Common myeloid progenitor, CD34-positive (primary cell): ENCODE data around the gene RHOB.
A peak's percentile ranks its signal among the peaks of the same experiment; 100 is the strongest.
"Not testable (repeated sequence)": the region's sequence is repeated elsewhere in the genome, so short reads cannot be mapped to it uniquely, and the experiment has no call there.

Experiments used
- CTCF ChIA-PET: fragments of 350-600 bp; sonication (Branson Sonifier 250); formaldehyde crosslinking; loops from one replicate; lab custom pipeline; 2021; ENCODE audit warnings: antibody characterized with exemption; lab: Charles Lee
- POLR2A ChIA-PET: fragments of 350-600 bp; sonication (Branson Sonifier 250); formaldehyde crosslinking; loops from one replicate; lab custom pipeline; 2021; ENCODE audit warnings: antibody characterized with exemption; lab: Charles Lee
- DNase-seq, 3 donors: peaks; one replicate each; pipeline versions ENCODE4 v3.0.0 to v3.0.0-alpha.2; 2013
- H3K27ac ChIP-seq, 2 experiments: 1 replicate in 1 of 2; 2 replicates in 1 of 2; pipeline ENCODE4 v1.7.0; 2013; ENCODE audit warnings: inconsistent platforms in 2 of 2, low read length in 2 of 2, mild to moderate bottlenecking in 2 of 2, low read depth in 1 of 2, moderate library complexity in 1 of 2; ENCODE audit not compliant: severe bottlenecking in 2 of 2, insufficient read depth in 1 of 2, poor library complexity in 1 of 2
- H3K27me3 ChIP-seq, 5 experiments: replicated peaks in 2 of 5; 1 replicate in 3 of 5; 2 replicates in 2 of 5; pipeline versions ENCODE4 v1.6.1 to v1.7.0; 2013; ENCODE audit warnings: low read length in 4 of 5, mild to moderate bottlenecking in 2 of 5, moderate library complexity in 2 of 5, inconsistent platforms in 1 of 5; ENCODE audit not compliant: insufficient read depth in 5 of 5, control insufficient read depth in 4 of 5
- H3K36me3 ChIP-seq, 4 experiments: 1 replicate in 2 of 4; 2 replicates in 2 of 4; pipeline versions ENCODE4 v1.6.1 to v1.7.0; 2013; ENCODE audit warnings: low read length in 3 of 4, control low read depth in 1 of 4, mild to moderate bottlenecking in 1 of 4; ENCODE audit not compliant: control insufficient read depth in 4 of 4, insufficient read depth in 4 of 4
- H3K4me1 ChIP-seq, 4 experiments: 1 replicate in 3 of 4; 2 replicates in 1 of 4; pipeline versions ENCODE4 v1.6.1 to v1.7.1; 2013; ENCODE audit warnings: low read length in 3 of 4, mild to moderate bottlenecking in 3 of 4, control low read depth in 1 of 4, inconsistent platforms in 1 of 4, moderate library complexity in 1 of 4; ENCODE audit not compliant: control insufficient read depth in 4 of 4, insufficient read depth in 4 of 4; ENCODE audit errors: control extremely low read depth in 1 of 4
- H3K4me3 ChIP-seq, 7 experiments: 1 replicate in 4 of 7; 2 replicates in 3 of 7; pipeline versions ENCODE4 v1.5.1 to v1.7.0; 2013; ENCODE audit warnings: mild to moderate bottlenecking in 7 of 7, low read length in 6 of 7, moderate library complexity in 6 of 7, inconsistent platforms in 2 of 7, low read depth in 2 of 7, control low read depth in 1 of 7; ENCODE audit not compliant: insufficient read depth in 4 of 7, control insufficient read depth in 1 of 7; ENCODE audit errors: extremely low read depth in 1 of 7
- H3K9me3 ChIP-seq, 5 experiments: 1 replicate in 4 of 5; 2 replicates in 1 of 5; pipeline versions ENCODE4 v1.6.1 to v1.7.1; 2013; ENCODE audit warnings: low read length in 4 of 5, mild to moderate bottlenecking in 2 of 5, inconsistent platforms in 1 of 5, low read depth in 1 of 5, moderate library complexity in 1 of 5; ENCODE audit not compliant: control insufficient read depth in 4 of 5, insufficient read depth in 2 of 5; ENCODE audit errors: control extremely low read depth in 1 of 5
- WGBS: methylation state at CpG from one replicate; pipeline ENCODE4 v1.1.5; 2013; ENCODE audit not compliant: insufficient coverage; 5-methylcytosine and 5-hydroxymethylcytosine counted together

Gene RHOB

DNA sequence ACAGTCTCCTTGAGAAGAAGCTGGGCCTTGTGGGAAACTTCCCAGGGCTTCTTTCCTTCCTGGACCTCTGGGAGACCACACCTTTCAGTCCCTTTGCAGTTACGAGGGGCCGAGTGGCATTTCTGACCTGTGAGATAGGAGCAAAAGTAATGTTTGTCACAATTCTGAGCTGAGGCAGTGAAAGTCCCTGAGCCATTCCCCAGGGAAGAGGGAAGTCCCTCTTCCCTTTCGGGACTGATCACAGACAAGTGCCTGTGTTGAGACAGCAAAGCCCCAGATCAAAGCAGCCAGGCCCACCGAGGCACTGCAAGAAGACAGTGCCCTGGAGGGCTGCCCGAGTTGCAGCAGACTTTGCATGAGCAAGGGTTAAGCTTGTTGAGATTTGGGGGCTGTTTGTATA is 41.9 kb downstream of the RHOB start:
- no peak for DNase-seq

DNA sequence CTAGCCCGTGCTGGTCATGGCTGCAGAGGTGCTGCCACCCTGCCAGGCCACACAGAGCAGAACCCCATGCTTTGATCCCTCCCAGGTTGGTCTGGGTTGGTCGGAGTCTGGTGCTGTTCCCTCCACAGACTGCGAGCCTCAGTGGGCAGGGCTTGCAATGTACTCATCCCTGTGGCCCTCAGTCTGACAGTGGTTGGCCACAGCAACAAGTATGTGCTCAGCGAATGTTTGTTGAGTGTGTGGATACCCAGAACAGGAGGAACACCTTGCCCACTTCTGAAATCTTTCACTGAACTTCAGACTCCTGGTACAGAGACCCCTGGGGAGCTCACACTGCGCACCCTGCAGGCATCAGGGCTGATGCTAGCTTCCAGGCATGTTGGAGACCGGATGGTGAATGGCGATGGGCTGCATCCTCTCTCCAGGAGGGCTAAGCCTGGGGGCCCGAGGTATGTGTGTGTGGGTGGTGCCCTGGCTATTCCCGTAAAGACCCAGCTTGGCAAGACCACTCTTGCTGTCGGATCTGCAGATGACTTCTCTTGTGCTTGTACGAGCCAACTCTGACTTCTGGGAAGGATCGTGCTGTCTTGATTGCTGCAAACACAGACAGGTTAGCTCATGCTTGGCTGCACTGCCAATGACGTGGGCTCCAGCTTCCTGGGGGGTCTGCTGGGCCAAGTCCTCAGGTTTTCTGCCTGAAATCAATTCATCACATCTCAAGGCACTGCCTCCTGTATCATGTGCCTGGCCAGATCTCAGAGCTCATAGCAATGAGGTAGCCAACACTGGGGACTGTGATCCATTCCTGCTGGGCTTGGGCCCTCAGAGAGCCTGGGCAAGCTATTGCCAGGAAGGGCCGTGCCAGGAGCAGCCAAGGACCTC is 43.7 kb downstream of the RHOB start:
- Histone ChIP-seq H3K9me3 (no peaks in the 10 kb centered on the region), H3K36me3 (no peaks in the 10 kb centered on the region), H3K27ac (no peak overlapping the region), H3K4me3 (no peak overlapping the region), H3K27me3 (no peaks in the 10 kb centered on the region), H3K4me1 (peaks cover 0 to 6% (median 0%) of the 10 kb centered on the region in 4 experiments)
- ChIA-PET CTCF (interaction anchor here (1.0 to 1.6 kb wide), 2 partner anchors 9 to 13 kb away, joined by 3 to 6 read pairs; no protein-coding TSS in a partner anchor), POLR2A (no interaction called here)
- no peak for DNase-seq
- 96% methylated on average over 14 of the region's 14 CpGs for WGBS

More for the DNA sequence above, 41.9 kb downstream of the RHOB start:
- Histone ChIP-seq H3K9me3 (no peaks in the 10 kb centered on the region), H3K36me3 (no peaks in the 10 kb centered on the region), H3K4me3 (no peak overlapping the region), H3K27me3 (no peaks in the 10 kb centered on the region), H3K4me1 (no peaks in the 10 kb centered on the region), H3K27ac (no peak overlapping the region)
- 95% methylated on average over 2 of the region's 5 CpGs for WGBS
- ChIA-PET CTCF (interaction anchor here (1.1 kb wide), 1 partner anchor 9 kb away, joined by 3 read pairs; no protein-coding TSS in a partner anchor), POLR2A (interaction anchor here (0.7 kb wide), 1 partner anchor 151 kb away, joined by 3 read pairs; no protein-coding TSS in a partner anchor)

- 95% methylated on average over 12 of the region's 15 CpGs for WGBS
- no peak overlapping the region for H3K4me3 ChIP-seq
Measured at GRCh38 chr2:20491739-20492531, 45.1 kb downstream of the RHOB start.

DNA sequence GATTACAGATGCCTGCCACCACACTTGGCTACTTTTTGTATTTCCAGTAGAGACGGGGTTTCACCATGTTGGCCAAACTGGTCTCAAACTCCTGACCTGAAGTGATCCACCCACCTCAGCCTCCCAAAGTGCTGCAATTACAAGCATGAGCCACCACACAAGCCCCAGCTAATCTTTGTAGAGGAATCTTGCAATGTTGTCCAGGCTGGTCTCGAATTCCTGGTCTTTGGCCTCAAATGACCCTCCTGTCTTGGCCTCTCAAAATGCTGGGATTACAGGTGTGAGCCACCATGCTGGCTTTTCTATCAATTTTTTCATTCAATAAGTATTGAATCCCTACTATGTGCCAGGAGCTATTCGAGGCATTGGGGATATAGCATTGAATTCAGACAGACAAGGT is 46.2 kb downstream of the RHOB start:
- H3K4me1 ChIP-seq, POLR2A ChIA-PET, H3K27ac ChIP-seq, DNase-seq, H3K27me3 ChIP-seq, H3K36me3 ChIP-seq, H3K4me3 ChIP-seq, H3K9me3 ChIP-seq: not testable (repeated sequence)
- WGBS, result 93% methylated on average over 2 of the region's 3 CpGs
- CTCF ChIA-PET, result interaction anchor here (1.3 kb wide), 1 partner anchor 14 kb away, joined by 4 read pairs; no protein-coding TSS in a partner anchor

More at GRCh38 chr2:20491739-20492531, 45.1 kb downstream of the RHOB start:
- ChIA-PET CTCF (no interaction called here), POLR2A (no interaction called here)
- no peaks in the 10 kb centered on the region for H3K36me3 ChIP-seq
- H3K27ac ChIP-seq, result no peak overlapping the region
- no peak for DNase-seq
- H3K4me1 ChIP-seq, result peaks cover 0 to 6% (median 0%) of the 10 kb centered on the region in 4 experiments
- H3K27me3 ChIP-seq, result no peaks in the 10 kb centered on the region
- H3K9me3 ChIP-seq, result no peaks in the 10 kb centered on the region

- CTCF ChIA-PET, result interaction anchor here (1.3 kb wide), 1 partner anchor 15 kb away, joined by 4 read pairs; no protein-coding TSS in a partner anchor
- Histone ChIP-seq H3K4me1 (peaks cover 0 to 6% (median 0%) of the 10 kb centered on the region in 4 experiments), H3K4me3 (peak overlapping the region in 1 of 7 experiments; percentile 2), H3K27ac (no peak overlapping the region), H3K9me3 (no peaks in the 10 kb centered on the region), H3K36me3 (no peaks in the 10 kb centered on the region), H3K27me3 (no peaks in the 10 kb centered on the region)
- WGBS, result no CpG with 5 or more reads among the region's 1 CpG
- peak in 2 of 3 donors; percentile 43 to 56 for DNase-seq
- POLR2A ChIA-PET, result no interaction called here
Measured at GRCh38 chr2:20494241-20494640, 47.4 kb downstream of the RHOB start.

DNA sequence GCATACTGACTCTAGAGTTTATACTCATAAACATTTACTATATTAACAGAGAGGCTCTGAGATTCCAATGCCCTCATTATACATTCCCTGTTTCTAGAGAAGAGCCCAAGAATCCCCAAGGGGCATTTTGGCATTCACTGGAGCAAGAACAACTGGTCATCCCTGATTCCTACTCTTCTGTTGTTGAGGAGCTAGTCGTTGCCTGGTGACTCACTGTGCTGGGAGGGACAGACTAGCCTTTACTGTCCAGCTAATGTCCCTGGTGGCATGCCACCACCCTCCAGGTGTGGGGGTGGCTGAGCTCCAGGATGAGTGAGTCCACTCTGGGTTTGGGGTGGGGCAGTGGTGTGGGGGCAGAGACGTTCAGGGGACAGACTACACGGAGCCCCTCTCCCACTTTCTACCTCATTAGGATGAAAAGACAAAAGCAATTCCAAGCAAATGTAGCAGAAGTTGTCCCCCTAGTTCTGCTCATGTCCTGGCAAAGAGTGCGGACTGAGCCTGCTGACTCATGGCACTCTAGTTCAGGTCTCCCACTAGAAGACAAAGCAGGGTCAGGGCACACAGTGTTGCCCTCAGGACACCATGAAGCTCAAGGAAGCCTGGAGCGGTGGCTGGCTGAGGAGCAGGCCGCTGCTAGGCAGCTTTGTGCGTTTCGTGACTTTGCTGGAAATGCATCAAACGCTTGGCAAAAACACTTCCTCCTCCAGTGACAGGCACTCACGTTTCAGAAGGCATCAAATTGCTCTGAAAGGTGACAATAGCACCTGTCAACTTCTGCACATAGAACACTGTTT is 49.4 kb downstream of the RHOB start:
- Histone ChIP-seq H3K4me1 (peaks cover 0 to 6% (median 0%) of the 10 kb centered on the region in 4 experiments), H3K9me3 (no peaks in the 10 kb centered on the region), H3K27me3 (no peaks in the 10 kb centered on the region), H3K4me3 (no peak overlapping the region), H3K36me3 (no peaks in the 10 kb centered on the region), H3K27ac (no peak overlapping the region)
- POLR2A ChIA-PET, result no interaction called here
- DNase-seq, result peak in 2 of 3 donors; percentile 5 to 21
- WGBS, result 59% methylated on average over 9 of the region's 10 CpGs
- CTCF ChIA-PET, result interaction anchor here (1.2 kb wide), 1 partner anchor 40 kb away, joined by 3 read pairs; no protein-coding TSS in a partner anchor
